Suppressor macrophage treated with lipopolysaccharide for 4 hours (primary cell): ENCODE data around the gene RNF224.

Experiments used
- DNase-seq: peaks from one replicate; pipeline ENCODE4 v3.0.0-alpha.2; 2020

The RNF224 gene

GRCh38 chr9:137227054-137227852, at the start of gene RNF224:
RNF224 (plus strand) TSS chr9:137227502; CDS start chr9:137228336, 834 bp downstream.
- peak; percentile 75 for DNase-seq

GRCh38 chr9:137178201-137178938, 48.9 kb upstream of the RNF224 start:
- no peak for DNase-seq

GRCh38 chr9:137178939-137179630, 48.2 kb upstream of the RNF224 start:
- no peak for DNase-seq

- no peak for DNase-seq
Observed at GRCh38 chr9:137179761-137180160, 47.5 kb upstream of the RNF224 start.

GRCh38 chr9:137180491-137180890, 46.8 kb upstream of the RNF224 start:
- DNase-seq: no peak

DNA sequence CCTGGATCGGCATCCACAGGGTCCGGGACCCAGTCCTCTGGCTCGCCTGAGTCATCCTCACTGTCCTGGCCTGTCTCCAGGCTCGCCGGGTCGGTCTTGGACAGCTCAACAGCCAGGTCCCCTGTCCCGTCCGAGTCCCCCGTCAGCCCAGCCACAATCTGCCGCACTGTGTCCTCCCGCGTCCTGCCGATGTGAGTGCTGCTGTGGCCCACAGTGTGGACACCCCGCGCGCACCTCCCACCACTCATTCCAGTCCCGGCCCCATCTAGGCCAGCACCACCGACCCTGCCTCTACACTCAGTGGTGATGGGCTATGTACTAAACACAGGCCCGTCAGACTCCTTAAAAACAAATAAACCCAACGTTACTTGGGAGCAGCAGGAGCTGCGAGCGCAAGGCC, 45.6 kb upstream of the RNF224 start:
- no peak for DNase-seq

DNA sequence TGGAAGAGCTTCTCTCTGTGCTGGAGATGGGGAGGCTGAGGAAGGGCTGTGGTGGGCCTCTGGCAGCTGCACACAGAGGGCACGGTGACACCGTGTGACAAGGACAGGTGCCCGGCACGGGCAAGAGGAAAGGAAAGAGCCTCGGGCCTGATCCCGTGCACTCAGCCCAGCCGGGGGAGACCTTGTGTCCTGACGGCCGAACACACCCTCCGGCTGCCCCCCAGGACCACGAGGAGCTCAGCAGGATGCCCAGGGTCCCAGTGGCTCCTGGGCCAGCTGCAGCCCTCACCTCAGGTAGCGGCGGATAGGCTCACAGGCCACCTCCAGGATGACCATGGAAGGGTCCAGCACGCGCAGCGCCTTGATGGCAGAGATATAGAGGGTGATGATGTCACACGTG, 44.5 kb upstream of the RNF224 start:
- no peak for DNase-seq

GRCh38 chr9:137183980-137184595, 43.2 kb upstream of the RNF224 start:
- no peak for DNase-seq

DNA sequence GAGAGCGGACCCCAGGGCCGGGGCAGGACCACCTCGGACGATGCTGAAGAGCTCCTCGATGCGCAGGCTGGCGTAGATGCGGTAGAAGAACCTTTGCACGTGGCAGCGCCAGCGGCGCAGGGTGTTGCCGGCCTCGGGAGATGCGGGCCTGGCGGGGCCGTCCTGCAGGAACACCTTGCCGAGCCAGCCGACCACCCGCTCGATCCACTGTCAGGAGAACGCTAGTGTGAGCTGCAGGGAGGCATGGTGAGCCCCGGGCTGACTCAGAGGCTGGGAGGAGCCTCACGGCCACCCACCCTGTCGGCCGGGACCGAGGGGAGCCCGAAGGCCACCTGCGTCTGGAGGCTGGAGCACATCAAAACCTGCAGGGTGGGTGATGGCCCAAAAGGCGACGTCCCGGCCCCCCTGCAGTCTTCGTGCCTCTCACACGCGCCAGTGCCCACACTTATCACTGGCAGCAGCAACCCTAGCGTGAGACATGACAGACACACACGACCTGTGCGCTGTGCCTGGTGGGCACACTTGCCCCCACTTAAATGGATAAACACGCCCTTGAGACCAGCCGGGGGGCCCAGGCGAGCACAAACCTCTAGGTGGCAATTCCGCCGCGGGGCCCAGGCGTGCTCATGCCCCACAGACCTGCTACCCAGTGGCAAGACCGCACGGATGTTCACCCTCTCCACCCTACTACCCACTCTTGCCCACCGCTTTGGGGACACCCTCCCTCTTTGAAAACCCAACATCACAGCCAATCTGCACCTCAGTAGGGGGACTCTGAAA, 42.2 kb upstream of the RNF224 start:
- DNase-seq: no peak

- DNase-seq: no peak
Observed at GRCh38 chr9:137185921-137186320, 41.4 kb upstream of the RNF224 start.

GRCh38 chr9:137186385-137186784, 40.9 kb upstream of the RNF224 start:
- no peak for DNase-seq

GRCh38 chr9:137187386-137187785, 39.9 kb upstream of the RNF224 start:
- DNase-seq: no peak

- no peak for DNase-seq
Observed at GRCh38 chr9:137188086-137188489, 39.2 kb upstream of the RNF224 start.

DNA sequence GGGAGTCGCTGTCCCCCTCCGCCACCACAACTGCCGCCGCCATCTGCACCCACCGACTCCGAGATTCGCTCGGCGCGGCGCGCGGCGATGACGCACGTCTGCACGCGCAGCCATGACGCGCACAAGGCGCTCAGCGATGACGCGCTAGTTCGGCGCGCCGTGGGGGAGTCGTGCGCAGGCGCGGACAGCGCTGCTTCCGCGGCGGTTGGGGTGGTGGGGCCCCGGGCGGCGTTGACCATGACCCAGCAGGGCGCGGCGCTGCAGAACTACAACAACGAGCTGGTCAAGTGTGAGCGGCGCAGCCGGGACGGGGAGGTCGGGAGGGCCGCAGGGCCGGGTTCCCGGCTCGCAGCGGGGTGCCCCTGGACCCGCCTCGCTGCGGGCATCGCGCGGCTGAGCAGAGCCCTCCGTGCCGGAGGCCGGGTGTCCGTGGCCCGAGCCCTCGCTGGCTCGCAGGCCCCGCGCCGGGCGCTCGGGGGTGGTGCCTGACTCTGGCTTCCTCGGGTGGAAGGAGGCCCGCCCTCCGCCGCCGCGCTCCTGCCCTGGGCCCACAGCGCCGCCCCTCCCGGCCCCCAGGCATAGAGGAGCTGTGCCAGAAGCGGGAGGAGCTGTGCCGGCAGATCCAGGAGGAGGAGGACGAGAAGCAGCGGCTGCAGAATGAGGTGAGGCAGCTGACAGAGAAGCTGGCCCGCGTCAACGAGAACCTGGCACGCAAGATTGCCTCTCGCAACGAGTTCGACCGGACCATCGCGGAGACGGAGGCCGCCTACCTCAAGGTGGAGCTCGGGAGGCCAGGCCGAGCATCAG, 38.6 kb upstream of the RNF224 start, which contains the start of the genes ANAPC2 and SSNA1:
Gene ANAPC2 (minus strand): TSS at position 71 of the 807 bp plus-strand sequence. CDS start 28 bp downstream, at position 43.
Gene SSNA1 (plus strand): TSS at position 187 of the 807 bp plus-strand sequence. CDS start 51 bp downstream, at position 238.
- DNase-seq: peak; percentile 97

DNA sequence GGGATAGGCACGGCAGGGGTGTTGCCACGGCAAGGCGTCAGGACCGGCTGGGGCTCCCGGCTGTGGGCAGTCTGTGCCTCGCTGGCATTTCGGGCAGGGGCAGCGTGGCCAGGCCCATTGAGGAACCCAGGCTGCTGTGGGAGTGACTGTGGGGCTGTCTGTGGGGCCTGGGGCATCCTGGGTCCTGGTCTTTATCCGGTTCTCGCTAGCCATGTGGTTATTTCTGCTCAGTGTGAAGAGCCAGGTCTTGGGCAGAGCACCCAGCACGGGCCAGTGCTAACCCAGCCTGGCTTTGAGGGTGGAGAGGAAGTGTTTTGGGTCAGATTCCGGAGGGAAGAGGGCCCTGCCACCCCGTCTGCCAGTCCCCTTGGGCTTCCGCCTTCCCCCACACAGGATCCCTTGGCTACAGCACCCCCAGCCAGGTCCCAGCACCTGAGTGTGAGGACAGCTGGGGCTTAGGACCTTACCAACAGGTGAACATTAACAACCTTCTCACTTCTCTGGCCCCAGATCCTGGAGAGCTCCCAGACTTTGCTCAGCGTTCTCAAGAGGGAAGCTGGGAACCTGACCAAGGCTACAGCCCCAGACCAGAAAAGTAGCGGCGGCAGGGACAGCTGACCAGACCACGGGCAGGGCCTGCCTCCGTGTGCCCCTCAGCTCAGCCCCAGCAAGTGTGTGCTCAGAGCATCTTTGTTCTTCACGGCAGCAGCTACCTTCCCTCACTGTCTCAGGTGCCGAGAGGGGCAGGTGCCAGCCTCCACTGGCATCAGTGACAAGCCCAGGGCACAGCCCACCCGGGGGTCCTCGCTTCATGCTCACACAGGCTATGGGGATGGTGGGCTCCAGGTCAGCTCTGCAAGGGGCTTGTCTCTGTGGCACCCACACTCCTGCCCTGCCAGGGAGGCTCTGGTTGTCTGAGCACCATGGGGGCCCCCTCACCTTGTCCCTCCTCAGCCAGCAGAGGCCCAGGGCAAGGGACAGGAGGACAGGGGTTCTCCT, 37.7 kb upstream of the RNF224 start:
- DNase-seq: no peak

DNA sequence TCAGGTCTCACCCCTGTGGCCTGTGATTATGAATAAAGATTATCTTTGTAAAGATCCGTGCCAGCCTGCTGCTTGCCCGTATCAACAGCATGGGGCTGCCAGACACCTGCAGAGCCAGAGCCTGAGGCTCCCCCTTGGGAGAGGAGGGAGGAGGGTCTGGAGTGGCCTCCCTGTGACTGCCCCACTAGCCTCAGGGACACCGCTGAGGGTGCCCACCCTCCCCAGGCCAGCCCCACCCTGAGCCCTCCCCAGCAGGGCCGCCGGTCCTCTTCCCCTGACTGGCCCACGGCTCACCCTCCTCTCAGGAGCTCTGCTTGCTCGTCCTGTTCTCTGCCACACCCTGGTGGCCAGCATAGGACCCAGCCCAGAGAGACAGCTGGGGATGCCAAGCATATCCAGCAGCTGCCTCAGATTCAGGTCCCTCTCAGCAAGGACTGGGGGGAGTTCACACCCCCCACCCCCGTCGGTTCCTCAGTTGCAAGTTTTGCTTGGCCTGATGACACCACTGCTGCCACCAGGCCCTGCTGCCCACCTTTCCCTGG, 36.9 kb upstream of the RNF224 start:
- no peak for DNase-seq

- DNase-seq: no peak
Observed at GRCh38 chr9:137191245-137191644, 36.1 kb upstream of the RNF224 start.

- DNase-seq: no peak
Observed at GRCh38 chr9:137191691-137192447, 35.4 kb upstream of the RNF224 start.

GRCh38 chr9:137192448-137192780, 34.9 kb upstream of the RNF224 start:
- DNase-seq: no peak
